Stomach (tissue), 4 donors: ENCODE data around the gene CARMIL3.

Experiments used
- POLR2A ChIP-seq, 4 donors: fragments of 450-650 bp; IDR thresholded peaks; one replicate each; pipeline ENCODE4 v1.6.1; 2016; ENCODE audit warnings: antibody characterized with exemption in 4 of 4, control low read depth in 2 of 4, mild to moderate bottlenecking in 1 of 4, moderate library complexity in 1 of 4
- TF ChIP-seq, protein P1 (sequence below), 7 experiments: fragments of 450-650 bp in 4 of 7; fragments of 200-600 bp in 3 of 7; sonication (generic) in 3 of 7; IDR thresholded peaks; one replicate each; pipeline ENCODE4 v1.5.1; 2016 to 2019; ENCODE audit warnings: antibody characterized with exemption in 7 of 7, control low read depth in 2 of 7, mild to moderate bottlenecking in 1 of 7

GRCh38 chr14:24054324-24054641 lies 2.5 kb downstream of the CARMIL3 start:
- TF ChIP-seq, protein P1, sequence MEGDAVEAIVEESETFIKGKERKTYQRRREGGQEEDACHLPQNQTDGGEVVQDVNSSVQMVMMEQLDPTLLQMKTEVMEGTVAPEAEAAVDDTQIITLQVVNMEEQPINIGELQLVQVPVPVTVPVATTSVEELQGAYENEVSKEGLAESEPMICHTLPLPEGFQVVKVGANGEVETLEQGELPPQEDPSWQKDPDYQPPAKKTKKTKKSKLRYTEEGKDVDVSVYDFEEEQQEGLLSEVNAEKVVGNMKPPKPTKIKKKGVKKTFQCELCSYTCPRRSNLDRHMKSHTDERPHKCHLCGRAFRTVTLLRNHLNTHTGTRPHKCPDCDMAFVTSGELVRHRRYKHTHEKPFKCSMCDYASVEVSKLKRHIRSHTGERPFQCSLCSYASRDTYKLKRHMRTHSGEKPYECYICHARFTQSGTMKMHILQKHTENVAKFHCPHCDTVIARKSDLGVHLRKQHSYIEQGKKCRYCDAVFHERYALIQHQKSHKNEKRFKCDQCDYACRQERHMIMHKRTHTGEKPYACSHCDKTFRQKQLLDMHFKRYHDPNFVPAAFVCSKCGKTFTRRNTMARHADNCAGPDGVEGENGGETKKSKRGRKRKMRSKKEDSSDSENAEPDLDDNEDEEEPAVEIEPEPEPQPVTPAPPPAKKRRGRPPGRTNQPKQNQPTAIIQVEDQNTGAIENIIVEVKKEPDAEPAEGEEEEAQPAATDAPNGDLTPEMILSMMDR (IDR thresholded peaks at IDR 0.05) = no peak
- TF ChIP-seq POLR2A (IDR thresholded peaks at IDR 0.05) = no peak
